SH-SY5Y (cell line): ENCODE data around the gene ASCC1.

Experiments used
- GATA2 ChIP-seq: IDR thresholded peaks from 2 replicates; pipeline ENCODE4 v1.6.1; 2011; ENCODE audit warnings: mild to moderate bottlenecking, low read depth, low read length
- GATA3 ChIP-seq: IDR thresholded peaks from 2 replicates; pipeline ENCODE4 v1.6.1; 2011; ENCODE audit warnings: low read depth, mild to moderate bottlenecking, low read length, moderate library complexity

ASCC1 gene

DNA sequence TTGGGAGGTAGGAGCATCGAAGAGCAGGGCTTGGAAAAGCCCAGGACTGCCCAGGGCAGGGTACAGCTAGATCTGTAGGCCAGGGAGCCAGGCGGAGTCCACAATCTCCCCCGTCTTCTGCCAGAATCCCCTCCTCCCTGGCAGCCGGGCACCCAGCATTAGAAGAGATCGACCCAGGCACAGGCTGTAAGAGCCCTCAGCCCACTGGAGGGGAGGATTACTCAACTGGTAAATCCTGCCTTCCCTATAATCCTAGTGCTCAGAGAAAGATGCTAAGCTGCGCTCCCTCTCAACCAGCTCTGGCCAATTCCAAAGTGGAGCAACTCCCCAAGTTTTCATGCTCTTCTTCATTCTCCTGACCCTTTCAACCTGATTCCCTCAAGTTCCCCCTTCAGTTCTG lies 130.9 kb downstream of the ASCC1 start:
- TF ChIP-seq GATA2 (no peak), GATA3 (no peak)

DNA sequence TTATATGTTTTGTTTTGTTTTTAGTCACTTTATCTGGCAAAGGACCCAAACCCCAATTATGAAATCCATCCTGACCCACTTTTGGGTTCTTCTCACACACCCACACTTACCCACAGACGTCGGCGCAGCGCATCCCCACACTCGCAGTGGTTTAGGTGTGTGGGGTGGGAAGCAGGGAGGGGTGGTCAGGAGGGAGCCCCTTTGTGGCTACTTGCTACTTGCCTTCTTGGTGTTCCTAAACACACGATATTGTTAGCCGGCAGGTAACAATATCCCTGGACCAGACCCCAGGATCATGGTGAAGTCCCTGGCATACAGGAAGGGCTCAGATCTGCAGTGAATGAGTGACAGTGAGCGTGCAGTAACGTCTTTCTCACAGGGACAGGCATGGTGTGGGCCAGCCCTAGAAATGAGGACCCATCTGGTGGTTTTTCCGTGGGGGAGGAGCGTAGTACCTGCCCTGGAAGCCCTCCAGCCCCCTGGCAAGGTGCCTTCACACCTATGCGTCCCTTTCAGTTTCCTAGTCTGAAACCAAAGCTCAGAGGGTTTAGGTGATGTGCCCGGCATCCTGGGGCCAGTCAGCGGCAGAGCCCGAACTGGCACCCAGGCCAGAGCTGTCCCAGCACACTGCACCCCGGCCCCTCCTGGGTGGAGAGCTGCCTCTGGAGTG lies 132.2 kb downstream of the ASCC1 start:
- TF ChIP-seq GATA3 (no peak), GATA2 (no peak)

DNA sequence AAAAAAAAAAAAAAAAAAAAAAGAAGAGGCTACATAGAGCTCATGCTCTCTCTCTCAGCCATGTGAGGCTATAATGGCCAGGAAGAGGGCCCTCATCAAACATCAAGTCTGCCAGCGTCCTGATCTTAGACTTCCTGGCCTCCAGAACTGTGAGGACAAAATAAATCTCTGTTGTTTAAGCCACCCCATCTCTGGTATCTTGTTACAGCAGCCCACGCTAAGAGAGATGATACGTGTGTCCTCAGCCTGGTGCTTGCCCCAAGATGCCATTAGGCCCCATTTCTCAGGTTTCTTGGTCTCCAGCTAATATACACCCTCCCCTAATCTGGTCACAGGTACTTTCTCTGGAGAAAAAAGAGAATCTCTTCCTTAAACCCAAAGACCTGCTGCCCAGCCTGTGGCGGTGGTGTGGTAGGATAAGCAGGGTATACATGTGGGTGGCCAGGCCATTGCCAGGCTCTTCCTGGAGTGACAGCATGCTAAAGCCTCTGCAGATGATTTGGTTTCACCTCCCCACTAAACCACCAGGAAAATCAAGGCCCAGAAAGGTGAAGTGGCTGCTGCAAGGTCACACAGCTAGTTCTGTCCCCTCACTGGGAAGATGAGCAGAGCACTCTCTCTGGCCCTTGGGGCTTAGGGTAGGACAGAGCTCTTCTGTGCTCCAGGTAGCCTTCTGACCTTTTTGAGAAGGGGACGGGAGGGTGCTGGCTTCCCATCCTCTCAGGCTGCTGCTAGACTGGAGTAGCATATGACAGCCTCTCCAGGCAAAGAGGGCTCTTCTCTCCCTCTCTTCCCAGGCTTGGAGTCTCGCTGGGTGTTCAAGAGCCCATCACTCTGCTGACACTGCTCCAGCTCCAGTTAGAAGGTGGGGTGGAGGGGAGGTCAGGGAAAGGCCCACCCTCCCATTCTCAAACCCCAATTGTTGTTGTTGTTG lies 133.0 kb downstream of the ASCC1 start:
- no peak for TF ChIP-seq GATA2
- TF ChIP-seq GATA3, result no peak

DNA sequence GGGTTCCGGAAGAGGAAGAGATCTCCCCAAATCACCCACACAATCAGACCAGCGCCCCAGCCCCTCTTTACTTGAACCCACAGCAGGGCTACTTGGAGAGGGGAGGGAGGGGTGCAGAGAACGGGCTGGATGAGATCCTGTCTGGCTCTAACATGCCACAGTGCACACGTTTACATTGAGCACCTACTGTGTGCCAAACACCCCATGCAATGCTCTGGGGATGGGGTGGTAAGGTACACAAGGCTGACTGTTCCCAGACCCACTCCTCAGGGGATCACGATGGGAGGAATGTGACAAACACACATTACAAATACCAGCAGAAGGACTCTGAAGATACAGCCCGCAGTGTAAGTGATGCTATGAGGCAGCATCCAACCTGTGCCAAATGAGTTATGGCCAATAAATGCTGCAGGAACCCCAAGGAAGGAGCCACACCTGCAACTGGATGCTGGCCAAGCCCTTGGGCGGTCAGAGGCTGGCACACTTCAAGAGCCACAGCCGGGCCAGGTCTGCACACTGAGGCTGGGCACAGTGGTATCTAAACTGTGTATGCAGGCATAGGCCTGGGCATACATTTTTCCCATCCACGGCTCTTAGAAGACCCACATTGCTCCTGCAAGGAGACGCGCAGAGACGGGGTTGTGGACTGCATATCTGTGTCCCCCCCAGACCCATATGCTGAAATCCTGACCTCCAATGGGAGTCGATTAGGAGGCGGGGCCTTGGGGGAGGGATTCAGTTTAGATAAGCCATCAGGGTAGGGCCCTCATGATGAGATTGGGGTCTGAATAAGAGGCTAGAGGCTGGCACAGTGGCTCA lies 134.1 kb downstream of the ASCC1 start:
- TF ChIP-seq GATA2 (no peak), GATA3 (no peak)

DNA sequence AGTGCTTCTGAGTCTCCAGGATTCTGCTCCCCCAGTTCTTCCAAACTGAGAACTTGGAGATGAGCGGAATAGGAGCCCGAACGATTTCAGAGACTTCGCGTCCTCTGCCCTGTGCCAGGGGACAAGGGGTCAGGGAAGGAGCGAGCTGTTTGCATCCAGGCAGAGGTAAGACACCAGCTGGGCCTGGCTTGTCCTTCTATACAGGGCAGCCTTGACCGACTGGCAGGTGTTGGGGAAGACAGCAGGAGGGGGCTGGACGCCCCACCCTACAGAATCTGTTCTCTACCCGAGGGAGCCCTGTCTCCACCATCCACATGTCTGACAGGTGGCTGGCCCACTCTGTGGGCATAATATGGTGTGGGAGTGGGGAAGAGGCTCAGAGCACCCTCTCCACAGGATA lies 134.9 kb downstream of the ASCC1 start:
- TF ChIP-seq GATA2, result no peak
- no peak for TF ChIP-seq GATA3

DNA sequence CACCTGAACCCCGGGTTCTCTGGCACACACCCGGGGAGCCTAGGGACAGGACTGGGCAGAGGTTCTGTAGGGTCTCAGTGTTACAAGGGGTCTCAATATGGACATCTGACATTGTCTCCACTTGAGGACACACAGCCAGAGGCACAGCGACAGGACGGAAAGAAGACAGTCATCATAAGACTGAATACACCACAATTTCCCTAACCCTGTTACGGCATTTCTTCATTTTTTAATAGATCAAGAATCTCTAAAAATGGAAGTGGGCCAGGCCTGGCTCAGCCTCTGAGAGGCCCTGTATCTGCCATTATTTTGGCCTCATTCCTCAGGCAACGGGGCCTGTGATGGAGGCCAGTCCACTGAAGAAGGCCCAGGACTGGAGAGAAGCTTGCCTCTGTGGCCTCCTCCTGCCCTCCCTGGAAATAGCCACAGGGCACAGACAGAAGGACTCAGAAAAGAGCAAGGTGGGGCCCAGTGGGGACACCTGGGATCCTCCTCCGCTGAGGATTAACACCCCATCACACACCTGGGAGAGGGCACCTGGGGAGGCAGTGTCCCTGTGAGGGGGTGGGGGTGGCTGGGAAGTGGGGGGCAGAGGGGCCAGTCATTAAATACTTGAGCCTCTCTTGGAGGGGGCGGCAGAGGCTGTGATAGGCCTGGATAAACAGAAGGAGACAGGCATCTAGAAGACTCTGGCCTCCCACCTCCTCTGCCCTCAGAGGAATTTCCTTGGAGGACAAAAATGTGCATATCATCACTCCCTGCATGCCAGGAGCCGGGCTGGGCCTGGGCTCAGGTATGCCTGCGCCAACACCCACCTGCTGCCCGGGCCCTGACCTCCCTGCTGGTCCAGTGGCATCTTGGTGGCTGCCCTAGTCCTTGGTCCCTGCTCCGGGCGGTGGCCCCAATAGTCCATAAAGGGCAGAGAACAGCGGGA lies 135.8 kb downstream of the ASCC1 start:
- no peak for TF ChIP-seq GATA3
- no peak for TF ChIP-seq GATA2

DNA sequence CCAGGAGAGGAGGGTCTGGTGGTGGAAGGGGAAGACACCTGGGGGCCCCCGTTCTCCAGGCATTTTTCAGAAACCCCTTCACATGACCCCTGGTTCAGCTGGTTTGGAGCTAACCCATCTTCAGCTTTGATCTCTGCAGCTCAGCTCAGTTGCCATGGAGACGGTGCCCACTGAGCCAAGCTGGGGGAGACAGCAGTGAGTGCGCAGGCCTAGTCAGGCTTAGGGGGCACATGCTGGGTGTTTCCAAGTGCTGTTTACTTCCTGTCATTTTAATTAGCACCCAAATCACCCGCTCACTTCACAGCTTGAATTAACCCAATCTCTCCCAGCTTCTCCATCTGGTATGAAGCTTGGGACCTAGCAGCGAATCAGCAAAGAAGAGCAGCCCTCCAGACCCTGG lies 136.7 kb downstream of the ASCC1 start:
- TF ChIP-seq GATA3, result no peak
- TF ChIP-seq GATA2, result peak; percentile 15; the same call in 1 of the 2 replicates

DNA sequence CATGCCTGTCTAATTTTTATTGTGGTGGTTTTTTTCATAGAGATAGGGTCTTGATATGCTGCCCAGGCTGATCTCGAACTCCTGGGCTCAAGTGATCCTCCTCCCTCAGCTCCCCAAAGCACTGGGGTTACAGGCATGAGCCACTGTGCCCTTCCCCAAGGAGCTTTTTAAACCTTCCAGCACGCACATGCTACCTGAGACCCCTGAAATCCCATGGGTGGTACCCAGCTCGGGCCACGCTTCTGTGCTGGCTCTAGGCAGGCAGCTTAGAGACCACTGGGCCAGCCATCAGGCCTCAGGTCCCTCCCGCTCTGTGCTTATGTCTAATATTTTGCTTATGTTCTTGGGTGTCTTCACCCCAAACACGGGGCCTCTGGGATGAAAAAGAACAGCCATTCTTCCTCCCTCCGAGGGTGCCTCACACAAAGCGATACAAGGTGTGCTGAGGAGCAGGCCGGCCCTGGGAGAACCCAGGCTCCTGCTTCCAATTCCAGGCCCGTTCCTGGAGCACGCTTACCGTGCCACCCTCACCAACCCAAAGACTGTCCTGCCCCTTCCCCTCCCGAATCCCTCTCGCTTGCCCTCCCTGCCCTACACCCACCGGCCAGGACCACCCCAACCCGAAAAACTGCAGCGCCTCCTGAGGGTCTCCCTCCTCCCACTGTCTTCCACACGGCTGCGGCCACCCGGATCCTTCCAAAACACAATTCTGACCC lies 138.6 kb downstream of the ASCC1 start:
- TF ChIP-seq GATA2 (no peak), GATA3 (no peak)

DNA sequence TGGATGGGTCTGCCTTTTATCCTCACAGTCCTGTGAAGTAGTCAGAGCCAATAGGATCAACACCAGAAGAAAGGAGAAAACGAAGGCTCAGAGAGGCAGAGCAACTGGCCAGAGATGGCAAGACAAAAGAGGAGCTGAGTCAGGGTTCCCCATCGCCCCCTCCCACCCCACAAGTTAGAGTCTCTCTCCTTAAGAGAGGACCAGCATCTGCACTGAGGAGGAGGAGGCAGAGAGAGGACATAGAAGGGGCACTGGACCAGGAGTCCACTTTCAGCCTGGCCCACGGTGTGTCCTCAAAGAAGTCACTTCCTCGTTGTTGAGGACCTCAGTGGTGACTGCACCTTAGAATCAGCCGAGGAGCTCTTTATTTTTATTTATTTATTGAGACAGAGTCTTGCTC lies 139.3 kb downstream of the ASCC1 start:
- TF ChIP-seq GATA2 (no peak), GATA3 (no peak)

DNA sequence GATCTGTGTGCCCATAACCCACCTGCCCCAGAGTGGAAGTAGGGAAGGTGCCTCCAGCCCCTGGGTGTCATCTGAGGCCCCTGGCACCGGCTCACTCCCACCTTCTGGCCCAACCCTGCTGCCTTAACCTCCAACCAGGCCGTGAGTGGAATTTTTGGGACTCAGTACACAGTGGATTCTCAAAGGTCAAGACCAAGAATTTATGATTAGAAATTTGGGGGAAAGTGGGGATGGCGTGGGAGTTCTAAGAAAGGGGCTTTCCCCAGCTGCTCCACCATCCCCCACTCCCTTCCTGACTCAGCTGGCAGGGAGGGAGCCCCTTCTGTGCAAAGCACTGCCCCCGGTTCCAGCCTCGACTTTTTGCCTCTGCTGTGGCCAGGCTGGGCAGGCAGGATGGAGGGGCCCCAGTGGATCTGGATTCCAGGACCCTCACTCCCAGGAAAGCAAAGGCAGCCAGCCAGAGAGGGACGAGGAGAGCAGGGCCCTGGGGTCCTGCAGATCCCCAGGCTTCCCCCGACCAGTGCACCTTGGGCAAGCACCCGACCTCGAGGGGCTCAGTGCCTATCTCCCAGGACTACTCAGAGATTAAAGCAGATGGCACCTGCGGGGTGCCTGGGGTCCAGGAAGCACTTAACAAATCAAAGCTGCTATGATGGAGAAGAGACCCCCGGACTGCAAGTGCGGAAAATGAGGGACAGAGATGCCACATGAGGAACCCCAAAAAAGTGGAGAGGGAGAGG lies 140.5 kb downstream of the ASCC1 start:
- TF ChIP-seq GATA3 (no peak), GATA2 (no peak)

DNA sequence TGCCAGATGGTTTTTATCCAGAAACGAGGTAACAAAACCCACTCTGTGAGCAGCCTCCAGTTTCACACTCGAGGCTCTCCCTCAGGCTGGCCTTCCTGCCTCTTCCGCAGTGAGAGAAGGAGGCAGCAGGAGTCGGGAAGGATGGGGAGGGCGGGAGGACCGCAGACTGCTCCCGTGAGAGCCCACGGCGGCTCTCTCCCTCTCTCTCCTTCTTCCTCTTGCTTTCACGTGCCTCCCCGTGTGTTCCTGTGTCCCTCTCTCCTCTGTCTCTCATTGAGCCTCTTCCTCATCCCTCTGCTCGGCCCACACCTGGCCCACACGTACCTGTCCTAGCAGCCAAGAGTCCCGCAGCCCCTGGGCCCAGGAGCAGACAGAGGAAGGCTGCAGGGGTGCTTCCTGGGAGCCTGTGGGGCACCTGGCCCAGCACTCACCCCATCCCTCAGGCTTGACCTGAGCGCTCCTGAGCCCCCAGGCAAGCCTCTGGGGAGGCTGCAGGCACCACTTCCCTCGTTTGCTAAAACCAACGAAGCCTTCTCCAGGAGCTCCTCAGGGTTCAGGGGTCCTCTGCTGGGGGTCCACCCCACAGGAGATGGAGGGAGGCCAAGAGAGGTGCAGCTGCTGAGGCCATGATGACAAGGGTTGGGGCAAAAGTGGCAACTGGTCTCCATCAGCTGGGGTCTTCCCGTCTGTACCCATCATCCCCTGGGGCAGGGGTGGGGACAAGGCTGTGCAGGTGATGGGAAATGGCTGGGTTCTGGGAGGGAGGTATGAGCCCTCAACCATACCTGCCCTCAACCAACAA lies 141.3 kb downstream of the ASCC1 start:
- TF ChIP-seq GATA2, result no peak
- TF ChIP-seq GATA3, result no peak
